Measurements from ENCODE around the gene NOL8.

DNA sequence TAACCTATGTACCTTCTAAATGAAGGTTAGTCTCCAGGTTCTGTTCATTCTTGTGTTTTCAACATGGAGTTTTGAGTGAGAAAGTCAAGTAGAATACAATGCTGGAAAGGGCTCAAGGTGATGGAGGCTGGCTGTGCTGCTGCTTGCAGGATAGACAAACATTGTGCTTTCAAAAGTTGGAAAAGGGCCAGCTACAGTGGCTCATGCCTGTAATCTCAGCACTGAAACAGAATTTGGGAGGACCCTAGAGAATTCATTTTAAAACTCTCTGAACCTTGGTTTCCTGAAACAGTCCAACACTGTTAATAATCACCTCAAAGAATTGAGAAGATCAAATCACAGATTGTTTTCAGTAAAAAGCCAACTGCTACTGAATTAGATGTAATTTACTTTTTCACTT lies 16.3 kb downstream of the NOL8 start:
- TF ChIP-seq, protein P1, sequence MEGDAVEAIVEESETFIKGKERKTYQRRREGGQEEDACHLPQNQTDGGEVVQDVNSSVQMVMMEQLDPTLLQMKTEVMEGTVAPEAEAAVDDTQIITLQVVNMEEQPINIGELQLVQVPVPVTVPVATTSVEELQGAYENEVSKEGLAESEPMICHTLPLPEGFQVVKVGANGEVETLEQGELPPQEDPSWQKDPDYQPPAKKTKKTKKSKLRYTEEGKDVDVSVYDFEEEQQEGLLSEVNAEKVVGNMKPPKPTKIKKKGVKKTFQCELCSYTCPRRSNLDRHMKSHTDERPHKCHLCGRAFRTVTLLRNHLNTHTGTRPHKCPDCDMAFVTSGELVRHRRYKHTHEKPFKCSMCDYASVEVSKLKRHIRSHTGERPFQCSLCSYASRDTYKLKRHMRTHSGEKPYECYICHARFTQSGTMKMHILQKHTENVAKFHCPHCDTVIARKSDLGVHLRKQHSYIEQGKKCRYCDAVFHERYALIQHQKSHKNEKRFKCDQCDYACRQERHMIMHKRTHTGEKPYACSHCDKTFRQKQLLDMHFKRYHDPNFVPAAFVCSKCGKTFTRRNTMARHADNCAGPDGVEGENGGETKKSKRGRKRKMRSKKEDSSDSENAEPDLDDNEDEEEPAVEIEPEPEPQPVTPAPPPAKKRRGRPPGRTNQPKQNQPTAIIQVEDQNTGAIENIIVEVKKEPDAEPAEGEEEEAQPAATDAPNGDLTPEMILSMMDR (IDR thresholded peaks at IDR 0.05 in 8 of 11, conservative IDR thresholded peaks at IDR 0.05 in 3 of 11): no peak
- TF ChIP-seq POLR2A (IDR thresholded peaks at IDR 0.05): no peak
